Measurements from ENCODE around the gene MAD2L1BP. TPM values are rescaled to one million over a fixed set of nuclear protein-coding genes. Genes with fewer than 3 reads are reported as not detected.

The MAD2L1BP gene
- total and polyA plus RNA-seq, 3 experiments from 2014 or later: 16.0 to 27.7 (median 27.6) TPM

DNA sequence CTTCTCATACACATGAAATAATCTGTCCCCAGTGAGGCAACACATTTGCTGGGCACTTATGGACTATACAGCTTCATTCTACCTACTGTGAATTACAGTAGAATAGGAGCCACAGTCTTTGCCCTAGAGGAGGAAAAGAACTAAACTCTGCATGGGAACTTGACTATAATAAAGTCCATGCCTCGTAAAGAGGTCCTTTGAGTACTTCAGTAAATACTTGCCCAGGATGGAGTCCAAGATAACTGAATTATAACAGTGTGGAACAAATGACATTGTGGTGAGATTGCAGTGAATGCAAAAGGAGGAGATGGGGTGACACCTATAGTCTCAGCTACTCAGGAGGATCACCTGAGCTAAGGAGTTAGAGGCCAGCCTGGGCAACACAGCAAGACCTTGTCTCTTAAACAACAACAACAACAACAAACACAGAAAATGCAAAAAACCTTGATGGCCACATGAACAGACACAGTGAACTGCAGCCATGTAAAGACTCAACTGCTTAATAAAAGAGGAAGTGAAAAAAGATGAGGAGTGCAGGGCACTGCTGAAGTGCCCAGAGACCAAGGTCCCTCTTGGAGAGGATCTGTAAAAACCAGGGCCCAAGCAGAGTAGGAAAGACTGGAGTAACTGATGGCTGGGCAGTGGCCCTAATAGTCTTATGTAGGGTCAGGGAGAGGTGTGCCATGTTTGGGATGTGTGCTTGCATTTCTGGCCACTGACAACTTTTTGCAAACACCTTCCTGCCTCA, 48.2 kb downstream of the MAD2L1BP start:
- CTCF ChIA-PET: interaction anchor here (2.8 kb wide), 1 partner anchor 16 kb away, joined by 12 read pairs; no protein-coding TSS in a partner anchor

DNA sequence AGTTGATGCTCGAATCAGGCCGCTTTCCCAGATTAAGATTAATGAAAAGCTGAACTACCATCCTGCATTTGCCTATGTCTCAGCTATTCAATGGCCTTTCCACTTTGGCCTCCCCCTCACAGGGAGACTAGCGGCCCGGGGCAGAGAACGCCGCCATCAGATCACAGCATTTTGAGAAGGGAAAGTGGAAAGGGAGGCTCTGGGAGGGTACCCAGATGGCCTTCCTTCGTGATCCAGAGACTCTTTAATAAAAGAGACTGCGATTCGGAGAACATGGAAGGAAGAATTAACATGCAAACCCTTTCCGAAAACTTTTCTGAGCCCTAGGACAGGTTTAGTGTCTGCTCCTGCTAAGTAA, 51.4 kb downstream of the MAD2L1BP start:
- Mint-ChIP-seq H3K27ac (peak overlapping the region; percentile 77 to 98 (median 94)), H3K9me3 (no peaks in the 10 kb centered on the region), H3K27me3 (no peaks in the 10 kb centered on the region), H3K4me1 (peaks cover 43 to 61% (median 55%) of the 10 kb centered on the region in 3 donors), H3K36me3 (peaks cover 0 to 31% (median 3%) of the 10 kb centered on the region in 3 donors), H3K4me3 (peak overlapping the region; percentile 92 to 98 (median 97))
- H3K27me3 ChIP-seq (ENCODE audit: insufficient read depth, low read length, poor library complexity, severe bottlenecking): no peaks in the 10 kb centered on the region
- peaks cover 18% of the 10 kb centered on the region for H3K4me1 ChIP-seq (ENCODE audit: insufficient read depth, low read length)
- ChIA-PET CTCF (no interaction called here), POLR2A (no interaction called here)
- no peaks in the 10 kb centered on the region for H3K9me3 ChIP-seq (ENCODE audit: low read length)
- peak overlapping the region; percentile 85 for H3K27ac ChIP-seq (ENCODE audit: low read depth, low read length)
- H3K36me3 ChIP-seq (ENCODE audit: insufficient read depth, low read length): no peaks in the 10 kb centered on the region
- peak overlapping the region; percentile 87 for H3K4me3 ChIP-seq (ENCODE audit: low read length)
- no peak for DNase-seq

More for the DNA sequence above, 48.2 kb downstream of the MAD2L1BP start:
- POLR2A ChIA-PET: no interaction called here
- Mint-ChIP-seq H3K27me3 (no peaks in the 10 kb centered on the region), H3K36me3 (peaks cover 4 to 61% (median 7%) of the 10 kb centered on the region in 3 donors), H3K4me3 (peak overlapping the region in 2 of 7 donors; percentile 62 to 76), H3K9me3 (no peaks in the 10 kb centered on the region), H3K4me1 (peaks cover 43 to 70% (median 64%) of the 10 kb centered on the region in 3 donors), H3K27ac (peak overlapping the region in 2 of 8 donors; percentile 8 to 78)
- Histone ChIP-seq H3K9me3 (ENCODE audit: low read length) (no peaks in the 10 kb centered on the region), H3K27me3 (ENCODE audit: insufficient read depth, low read length, poor library complexity, severe bottlenecking) (no peaks in the 10 kb centered on the region), H3K36me3 (ENCODE audit: insufficient read depth, low read length) (peaks cover 25% of the 10 kb centered on the region), H3K4me3 (ENCODE audit: low read length) (no peak overlapping the region), H3K27ac (ENCODE audit: low read depth, low read length) (no peak overlapping the region), H3K4me1 (ENCODE audit: insufficient read depth, low read length) (peaks cover 18% of the 10 kb centered on the region)
- DNase-seq: no peak

DNA sequence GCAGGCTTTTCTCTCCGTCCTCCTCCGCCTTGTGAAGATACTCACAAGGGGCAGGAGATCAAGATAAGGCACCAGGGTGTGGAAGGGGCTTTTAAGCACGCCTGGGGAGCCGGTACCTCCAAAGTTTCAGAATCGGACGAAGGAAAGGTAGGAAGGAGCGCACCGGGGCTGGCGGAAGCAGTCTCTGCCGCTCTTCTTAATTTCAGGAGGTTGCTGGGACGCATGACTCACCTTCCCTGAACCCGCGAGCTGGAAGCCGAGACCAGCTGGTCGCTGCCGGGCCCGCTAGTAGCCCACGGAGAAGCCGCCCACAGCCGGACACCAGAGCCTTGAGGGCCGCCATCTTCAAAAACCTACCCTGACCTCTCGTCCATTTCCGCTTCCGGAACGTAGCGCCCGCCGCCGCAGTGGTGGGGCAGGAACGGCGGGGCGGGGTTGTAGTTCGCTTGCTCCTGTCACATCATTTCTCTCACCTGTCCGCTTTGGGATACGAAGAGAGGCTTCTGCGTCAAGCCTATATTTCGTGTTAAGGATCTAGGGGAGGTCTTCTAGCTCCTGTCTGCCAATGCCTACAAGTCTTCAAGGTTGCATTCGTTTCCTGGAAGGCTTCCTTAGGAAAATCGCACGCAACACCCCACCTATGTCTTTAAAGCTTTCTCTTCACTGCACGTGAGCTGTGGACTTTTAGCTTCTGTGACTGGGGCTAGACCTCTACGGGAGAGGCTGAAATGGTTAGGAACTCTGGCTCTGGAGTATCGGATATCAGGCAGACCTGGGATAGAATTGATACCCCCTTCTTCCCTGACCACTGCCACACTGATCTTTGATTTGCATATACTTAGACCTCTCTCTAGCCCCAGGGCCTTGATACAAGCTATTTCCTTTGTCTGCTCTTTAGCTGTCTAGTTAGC, 52.1 kb downstream of the MAD2L1BP start, which contains the start of gene MRPS18A:
MRPS18A (minus strand) TSS at position 355 of the 911 bp plus-strand sequence; CDS start at position 343, 12 bp downstream.
- Mint-ChIP-seq H3K4me1 (peaks cover 41 to 55% (median 51%) of the 10 kb centered on the region in 3 donors), H3K27ac (peak within 1 kb of the TSS; percentile 77 to 98 (median 94)), H3K9me3 (no peaks in the 10 kb centered on the region), H3K27me3 (no peaks in the 10 kb centered on the region), H3K4me3 (peak within 1 kb of the TSS; percentile 92 to 98 (median 97)), H3K36me3 (peaks cover 0 to 27% (median 3%) of the 10 kb centered on the region in 3 donors)
- no peaks in the 10 kb centered on the region for H3K36me3 ChIP-seq (ENCODE audit: insufficient read depth, low read length)
- peaks cover 18% of the 10 kb centered on the region for H3K4me1 ChIP-seq (ENCODE audit: insufficient read depth, low read length)
- H3K27me3 ChIP-seq (ENCODE audit: insufficient read depth, low read length, poor library complexity, severe bottlenecking): no peaks in the 10 kb centered on the region
- ChIA-PET CTCF (interaction anchor here (0.8 to 1.0 kb wide), 3 partner anchors 21 to 387 kb away, joined by 3 read pairs; no protein-coding TSS in a partner anchor), POLR2A (interaction anchor here (0.6 kb wide), 1 partner anchor 444 kb away, joined by 4 read pairs; no protein-coding TSS in a partner anchor)
- H3K9me3 ChIP-seq (ENCODE audit: low read length): no peaks in the 10 kb centered on the region
- peak within 1 kb of the TSS; percentile 85 for H3K27ac ChIP-seq (ENCODE audit: low read depth, low read length)
- peak within 1 kb of the TSS; percentile 87 for H3K4me3 ChIP-seq (ENCODE audit: low read length)
- DNase-seq: peak; percentile 66 to 83 (median 72)

DNA sequence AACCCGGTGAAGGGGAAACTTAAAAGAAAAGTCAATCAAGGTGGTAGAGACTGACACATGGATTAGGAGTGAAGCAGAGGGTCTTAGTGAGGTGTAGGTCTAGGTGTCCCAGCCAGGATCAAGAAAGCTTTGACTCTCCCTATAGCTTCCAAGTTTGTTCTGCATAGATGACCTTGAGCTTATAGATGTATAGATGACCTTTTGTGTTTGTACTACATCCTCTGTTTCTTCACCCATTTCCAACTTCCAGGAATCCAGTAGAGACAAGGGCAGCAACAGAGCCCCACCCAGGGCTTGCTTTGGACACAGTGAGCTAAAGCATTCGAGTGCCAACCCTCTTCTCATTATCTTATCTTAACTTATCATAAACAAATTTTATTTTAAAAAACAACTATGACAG, 53.8 kb downstream of the MAD2L1BP start:
- Mint-ChIP-seq H3K4me1 (peaks cover 28 to 38% (median 33%) of the 10 kb centered on the region in 3 donors), H3K27me3 (peaks cover 0 to 1% of the 10 kb centered on the region in 2 donors), H3K27ac (peak overlapping the region in 1 of 8 donors; percentile 74), H3K9me3 (no peaks in the 10 kb centered on the region), H3K36me3 (peaks cover 0 to 11% (median 0%) of the 10 kb centered on the region in 3 donors), H3K4me3 (peak overlapping the region in 2 of 7 donors; percentile 35 to 97)
- CTCF ChIA-PET: interaction anchor here (0.5 to 1.2 kb wide), 4 partner anchors 14 to 530 kb away, joined by 3 to 4 read pairs (median 3); partner anchors contain the start of gene VEGFA
- DNase-seq: no peak
- POLR2A ChIA-PET: no interaction called here
- Histone ChIP-seq H3K9me3 (ENCODE audit: low read length) (no peaks in the 10 kb centered on the region), H3K4me1 (ENCODE audit: insufficient read depth, low read length) (peaks cover 18% of the 10 kb centered on the region), H3K27ac (ENCODE audit: low read depth, low read length) (no peak overlapping the region), H3K36me3 (ENCODE audit: insufficient read depth, low read length) (no peaks in the 10 kb centered on the region), H3K27me3 (ENCODE audit: insufficient read depth, low read length, poor library complexity, severe bottlenecking) (no peaks in the 10 kb centered on the region), H3K4me3 (ENCODE audit: low read length) (no peak overlapping the region)

Other genes starting within 250 kb of the MAD2L1BP start
- 10 to 100 TPM; 35.8 to 36.4 TPM for gene ABCC10, start 208.3 kb upstream of the MAD2L1BP start, total RNA-seq
- 28.2 TPM for gene ABCC10, start 208.3 kb upstream of the MAD2L1BP start, polyA plus RNA-seq
- 1 to 10 TPM; 1.9 TPM for gene DLK2, start 180.3 kb upstream of the MAD2L1BP start, total RNA-seq
- 1.4 TPM for gene DLK2, start 180.3 kb upstream of the MAD2L1BP start, polyA plus RNA-seq
- 10 to 100 TPM; 48.8 to 49.1 TPM for gene TJAP1, start 158.3 kb upstream of the MAD2L1BP start, total RNA-seq
- gene TJAP1, start 158.3 kb upstream of the MAD2L1BP start, polyA plus RNA-seq: 11.8 TPM
- gene LRRC73, start 125.5 kb upstream of the MAD2L1BP start, total RNA-seq: under 1 TPM; 0.11 to 0.13 TPM
- not detected for gene LRRC73, start 125.5 kb upstream of the MAD2L1BP start, polyA plus RNA-seq
- 10 to 100 TPM; 48.9 to 49.1 TPM for gene YIPF3, start 118.9 kb upstream of the MAD2L1BP start, total RNA-seq
- gene YIPF3, start 118.9 kb upstream of the MAD2L1BP start, polyA plus RNA-seq: 86.5 TPM
- gene POLR1C, start 118.8 kb upstream of the MAD2L1BP start, total RNA-seq: 100 to 1,000 TPM; 122 to 124 TPM
- 19.6 TPM for gene POLR1C, start 118.8 kb upstream of the MAD2L1BP start, polyA plus RNA-seq
- 100 to 1,000 TPM in 1 of 2 experiments, 10 to 100 TPM in 1; 98.0 to 116 TPM for gene XPO5, start 59.8 kb upstream of the MAD2L1BP start, total RNA-seq
- 15.3 TPM for gene XPO5, start 59.8 kb upstream of the MAD2L1BP start, polyA plus RNA-seq
- 10 to 100 TPM; 33.8 to 38.6 TPM for gene POLH, start 59.7 kb upstream of the MAD2L1BP start, total RNA-seq
- 15.6 TPM for gene POLH, start 59.7 kb upstream of the MAD2L1BP start, polyA plus RNA-seq
- gene GTPBP2, start 6.6 kb upstream of the MAD2L1BP start, total RNA-seq: 10 to 100 TPM; 44.2 to 45.4 TPM
- gene GTPBP2, start 6.6 kb upstream of the MAD2L1BP start, polyA plus RNA-seq: 3.9 TPM
- not detected for gene RSPH9, start 9.2 kb downstream of the MAD2L1BP start, total RNA-seq
- gene RSPH9, start 9.2 kb downstream of the MAD2L1BP start, polyA plus RNA-seq: 1.3 TPM
- gene MRPS18A, start 52.0 kb downstream of the MAD2L1BP start, total RNA-seq: 10 to 100 TPM; 60.4 to 60.6 TPM
- gene MRPS18A, start 52.0 kb downstream of the MAD2L1BP start, polyA plus RNA-seq: 65.2 TPM
- 10 to 100 TPM; 16.4 to 17.5 TPM for gene VEGFA, start 134.4 kb downstream of the MAD2L1BP start, total RNA-seq
- not detected for gene VEGFA, start 134.4 kb downstream of the MAD2L1BP start, polyA plus RNA-seq

All from CD8-positive, alpha-beta memory T cell (primary cell).